Activated T-helper 1 cell treated with Interleukin-2 at 50 U/mL for 16 hours (primary cell): ENCODE measurements around the gene NT5C3A.

Experiments used
- DNase-seq: peaks from one replicate; pipeline ENCODE4 v3.0.0-alpha.2; 2020; ENCODE audit warnings: low read depth

Gene NT5C3A

GRCh38 chr7:33075818-33076518 lies 13.4 kb upstream of the NT5C3A start:
- DNase-seq, result no peak

GRCh38 chr7:33073243-33073642 lies 10.7 kb upstream of the NT5C3A start:
- no peak for DNase-seq

- DNase-seq, result no peak
Observed at GRCh38 chr7:33072471-33072870, 9.9 kb upstream of the NT5C3A start.

GRCh38 chr7:33070831-33071230 lies 8.3 kb upstream of the NT5C3A start:
- no peak for DNase-seq

- DNase-seq, result no peak
Observed at GRCh38 chr7:33070277-33070676, 7.7 kb upstream of the NT5C3A start.

- no peak for DNase-seq
Observed at GRCh38 chr7:33067921-33068320, 5.3 kb upstream of the NT5C3A start.

DNA sequence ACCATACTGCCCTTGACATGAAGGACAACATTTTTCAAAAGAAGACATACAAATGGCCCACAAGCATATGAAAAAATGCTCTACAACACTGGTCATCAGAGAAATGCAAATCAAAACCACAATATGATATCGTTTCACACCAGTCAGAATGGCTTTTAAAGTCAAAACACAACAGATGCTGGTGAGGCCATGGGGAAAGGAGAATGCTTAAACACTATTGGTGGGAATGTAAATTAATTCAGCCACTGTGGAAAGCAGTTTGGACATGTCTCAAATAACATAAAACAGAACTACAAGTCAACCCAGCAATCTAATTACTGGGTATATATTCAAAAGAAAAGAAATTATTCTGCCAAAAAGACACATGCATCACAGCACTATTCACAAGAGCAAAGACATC lies 4.2 kb upstream of the NT5C3A start:
- no peak for DNase-seq

GRCh38 chr7:33065981-33066380 lies 3.4 kb upstream of the NT5C3A start:
- DNase-seq, result no peak

DNA sequence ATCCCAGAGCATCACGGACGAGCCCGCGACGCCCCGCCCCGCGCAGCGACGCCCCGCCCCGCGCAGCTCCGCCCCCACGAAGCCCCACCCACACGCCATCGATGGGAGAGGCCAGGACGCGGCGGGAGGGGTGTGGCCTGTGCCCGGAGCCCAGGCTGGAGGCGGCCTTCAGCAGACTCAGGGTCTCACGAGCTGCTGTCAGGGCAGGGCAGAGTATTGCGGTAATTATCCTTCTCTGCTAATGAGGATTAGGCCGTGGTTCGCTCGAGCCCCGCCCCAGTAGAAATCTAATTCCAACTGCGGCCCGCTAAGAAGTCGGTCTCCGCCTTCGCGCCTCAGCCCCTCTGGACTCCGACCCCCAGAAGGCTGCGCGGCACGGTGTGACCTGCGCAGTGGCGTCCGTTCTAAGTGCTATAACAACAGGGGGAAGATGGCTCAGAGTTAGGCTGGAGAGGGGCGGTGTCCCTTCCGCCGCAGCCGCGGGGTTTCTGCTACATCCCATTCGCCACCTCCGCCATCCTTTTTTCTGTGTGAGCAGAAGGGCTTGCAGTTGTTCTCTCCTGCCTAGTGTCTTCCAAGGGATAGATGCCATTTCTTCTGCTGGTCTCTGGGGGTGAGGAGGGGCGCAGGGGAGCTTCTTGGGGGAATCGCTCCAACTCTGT lies 337 bp upstream of the NT5C3A start:
- DNase-seq, result peak; percentile 86

DNA sequence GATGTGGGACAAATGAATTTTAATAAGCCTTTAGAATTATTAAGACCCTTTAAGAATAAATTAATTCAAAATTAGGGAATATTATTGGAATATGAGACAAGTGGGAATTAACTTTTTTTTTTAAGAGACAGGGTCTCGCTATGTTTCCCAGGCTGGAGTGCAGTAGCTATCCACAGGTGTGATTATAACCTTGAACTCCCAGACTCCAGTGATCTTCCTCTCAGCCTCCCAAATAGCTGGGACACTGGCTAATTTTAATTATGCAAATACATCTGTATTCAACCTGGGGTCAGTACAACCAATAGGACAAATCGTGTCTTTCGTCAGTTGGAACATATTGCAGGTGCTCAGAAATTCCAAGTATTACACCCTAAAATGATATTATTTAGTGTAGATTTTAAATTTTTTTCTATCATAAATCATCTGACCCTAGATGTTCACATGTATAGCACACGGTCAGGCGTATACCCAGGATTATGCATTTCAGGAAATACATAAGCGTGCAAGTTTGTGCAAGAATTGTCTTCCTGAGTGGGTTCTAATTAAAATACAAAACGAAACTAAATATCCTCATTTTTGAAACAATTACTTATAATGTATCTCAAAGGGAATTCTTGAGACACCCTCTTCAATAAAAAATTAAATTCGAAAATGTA lies 1.2 kb downstream of the NT5C3A start:
- DNase-seq, result no peak

DNA sequence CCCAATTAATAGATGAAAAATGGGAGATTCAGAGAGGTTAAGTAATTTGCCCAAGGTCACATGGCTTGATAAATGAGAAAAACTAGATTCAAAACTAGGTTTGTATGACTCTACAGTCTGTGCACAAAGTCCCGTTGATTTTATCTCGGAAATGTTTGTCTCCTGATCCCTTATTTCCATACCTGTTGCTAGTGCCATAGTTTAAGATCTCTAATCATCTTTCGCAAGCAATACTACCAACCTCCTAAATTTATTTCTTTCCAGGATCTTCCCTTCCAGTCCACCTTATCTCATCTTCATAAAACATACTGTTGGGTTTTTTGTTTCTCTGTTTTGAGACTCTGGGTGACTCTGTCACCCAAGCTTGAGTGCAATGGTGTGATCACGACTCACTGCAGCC lies 2.9 kb downstream of the NT5C3A start:
- DNase-seq, result no peak

- no peak for DNase-seq
Observed at GRCh38 chr7:33055158-33055557, 7.4 kb downstream of the NT5C3A start.

DNA sequence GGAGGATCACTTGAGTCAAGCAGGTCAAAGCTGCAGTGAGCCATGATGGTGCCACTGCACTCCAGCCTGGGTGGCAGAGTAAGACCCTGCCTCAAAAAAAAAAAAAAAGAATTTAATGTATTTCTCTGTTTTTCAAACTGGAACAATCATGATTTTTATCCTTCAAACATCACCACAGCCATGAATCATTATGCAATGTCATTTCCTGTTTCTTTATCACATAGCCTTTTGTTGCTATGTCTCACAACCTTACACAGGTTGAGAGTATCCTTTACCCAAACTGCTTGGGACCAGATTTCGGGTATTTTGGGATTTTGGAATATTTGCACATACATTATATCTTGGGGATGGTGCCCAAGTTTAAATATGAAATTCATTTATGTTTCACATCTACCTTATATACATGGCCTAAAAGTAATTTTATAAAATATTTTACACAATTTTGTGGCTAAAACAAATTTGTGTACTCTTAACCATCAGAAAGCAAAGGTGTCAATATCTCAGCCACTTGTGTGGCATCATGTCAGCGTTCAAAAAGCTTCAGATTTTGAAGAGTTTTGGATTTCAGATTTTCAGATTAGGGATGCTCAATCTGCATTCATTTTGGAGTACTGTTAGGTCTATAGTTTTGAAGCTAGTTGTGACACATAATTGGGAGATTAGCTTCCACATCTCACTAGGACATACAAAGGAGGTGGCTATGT lies 8.2 kb downstream of the NT5C3A start:
- DNase-seq, result no peak

DNA sequence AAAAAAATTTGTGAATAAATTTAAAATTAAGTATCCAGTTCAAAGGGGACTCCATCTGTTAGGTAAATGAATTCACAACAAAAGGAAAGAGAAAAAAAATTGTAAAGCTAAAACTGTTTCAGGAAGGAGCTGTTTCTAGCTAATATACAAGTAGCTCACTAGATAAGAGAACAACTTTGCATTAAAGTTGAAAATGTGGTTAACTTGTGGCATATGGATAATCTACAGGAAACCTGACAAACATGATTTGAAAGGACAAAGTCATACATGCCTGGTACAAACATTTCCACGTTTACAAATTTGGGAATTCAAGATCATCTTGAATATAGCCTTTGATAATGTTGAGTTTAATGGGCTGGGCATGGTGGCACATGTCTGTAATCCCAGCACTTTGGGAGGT lies 8.9 kb downstream of the NT5C3A start:
- DNase-seq, result no peak

GRCh38 chr7:33050535-33051318 lies 11.8 kb downstream of the NT5C3A start:
- no peak for DNase-seq

GRCh38 chr7:33048704-33049103 lies 13.9 kb downstream of the NT5C3A start:
- DNase-seq, result no peak

DNA sequence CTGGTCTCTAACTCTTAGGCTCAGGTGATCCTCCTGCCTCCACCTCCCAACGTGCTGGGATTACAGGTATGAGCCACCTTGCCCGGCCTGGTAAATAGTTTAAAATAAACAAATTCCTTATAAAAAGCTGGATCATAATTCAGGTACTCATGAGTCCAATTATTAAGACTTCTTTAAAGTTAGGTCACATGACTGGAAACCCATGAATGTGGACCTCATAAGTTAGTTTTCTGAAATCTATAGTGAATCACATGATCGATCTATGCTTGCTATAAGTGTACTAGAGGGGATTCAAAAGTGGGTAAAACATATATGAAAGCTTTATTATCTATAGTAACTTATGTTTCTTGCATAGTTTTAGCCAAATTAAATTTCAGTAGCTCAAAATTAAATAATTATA lies 14.3 kb downstream of the NT5C3A start:
- DNase-seq, result no peak

GRCh38 chr7:33044986-33045385 lies 17.6 kb downstream of the NT5C3A start:
- no peak for DNase-seq

DNA sequence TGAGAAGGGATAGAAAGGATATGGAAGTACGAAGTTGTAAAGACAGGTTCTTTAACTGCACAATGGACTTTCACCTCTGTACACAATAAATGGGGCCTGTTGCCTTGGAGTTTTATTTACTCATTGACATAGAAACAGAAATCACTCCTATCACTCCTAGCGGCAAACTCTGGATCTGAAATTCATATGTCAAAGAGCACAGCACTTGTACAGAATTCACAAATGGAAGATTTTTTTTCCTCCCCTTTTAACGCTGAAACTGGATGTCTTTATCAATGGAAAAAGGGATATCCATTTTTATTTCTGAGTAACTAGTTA lies 18.2 kb downstream of the NT5C3A start:
- DNase-seq, result no peak

GRCh38 chr7:33043501-33044400 lies 18.8 kb downstream of the NT5C3A start:
- DNase-seq, result no peak
